GM19452 (cell line): Measurements from ENCODE around the gene IFNGR2.

Source experiments
- ATAC-seq: cut with Tn5 transposase; IDR thresholded peaks from one replicate; pipeline ENCODE4 v1.9.1; 2021; ENCODE audit not compliant: unreplicated experiment

Gene IFNGR2

GRCh38 chr21:33480481-33481103 lies 77.4 kb downstream of the IFNGR2 start:
- ATAC-seq: no peak

DNA sequence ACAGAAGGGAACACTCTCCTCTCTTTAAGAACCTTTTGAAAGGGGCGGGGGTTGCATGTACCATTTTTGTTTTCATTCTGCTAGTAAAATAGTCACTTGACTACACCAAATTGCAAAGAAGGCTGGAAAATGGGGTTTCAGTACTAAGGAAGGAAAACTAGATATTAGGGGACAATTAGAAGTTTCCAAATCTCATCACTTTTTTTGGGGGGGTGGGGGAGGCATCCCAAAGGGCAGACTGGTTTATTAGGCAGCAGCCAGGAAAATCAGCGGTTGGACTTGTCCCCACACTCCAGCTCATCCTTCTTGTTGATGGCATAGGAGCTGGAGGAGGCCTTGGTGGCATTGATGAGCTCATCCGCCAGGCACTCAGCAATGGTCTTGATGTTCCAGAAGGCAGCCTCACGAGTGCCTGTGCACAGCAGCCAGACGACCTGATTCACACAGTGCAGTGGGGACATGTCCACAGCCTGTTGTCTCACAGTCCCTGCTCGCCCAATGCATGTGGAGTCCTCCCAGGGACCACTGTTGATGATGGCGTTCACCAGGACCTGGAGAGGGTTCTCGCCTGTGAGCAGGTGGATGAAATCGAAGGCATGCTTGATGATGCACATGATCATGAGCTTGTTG lies 78.2 kb downstream of the IFNGR2 start:
- ATAC-seq: no peak
